ENCODE results near the gene ZNF384.

GRCh38 chr12:6708960-6709394 is 19.8 kb upstream of the ZNF384 start:
- TF ChIP-seq GABPA (IDR thresholded peaks at IDR 0.05 in 1 of 2, conservative IDR thresholded peaks at IDR 0.05 in 1 of 2) (no peak), JUND (IDR thresholded peaks at IDR 0.05) (no peak), REST (IDR thresholded peaks at IDR 0.05) (no peak)

All from liver (tissue), 2 donors.